GM10248 (cell line): ENCODE data around the gene NCOA4.

Experiments used
- CTCF ChIA-PET: fragments of 300-600 bp; sonication (Branson Sonifier 250); formaldehyde crosslinking; extraction: SDS; loops from one replicate; lab custom pipeline; 2021; ENCODE audit warnings: antibody characterized with exemption; lab: Yijun Ruan, JAX
- POLR2A ChIA-PET: fragments of 350-650 bp; sonication (Branson Sonifier 250); formaldehyde crosslinking; extraction: SDS; loops from one replicate; lab custom pipeline; 2020; ENCODE audit warnings: antibody characterized with exemption; lab: Yijun Ruan, JAX
- DNase-seq: peaks from one replicate; pipeline ENCODE4 v3.0.0; 2012; ENCODE audit errors: extremely low spot score
- TF ChIP-seq, protein P1 (sequence below): IDR thresholded peaks from 2 replicates; pipeline ENCODE4 v1.5.1; 2012; ENCODE audit warnings: mild to moderate bottlenecking, low read depth; ENCODE audit errors: extremely low read depth, missing control alignments, control extremely low read depth

NCOA4 gene

DNA sequence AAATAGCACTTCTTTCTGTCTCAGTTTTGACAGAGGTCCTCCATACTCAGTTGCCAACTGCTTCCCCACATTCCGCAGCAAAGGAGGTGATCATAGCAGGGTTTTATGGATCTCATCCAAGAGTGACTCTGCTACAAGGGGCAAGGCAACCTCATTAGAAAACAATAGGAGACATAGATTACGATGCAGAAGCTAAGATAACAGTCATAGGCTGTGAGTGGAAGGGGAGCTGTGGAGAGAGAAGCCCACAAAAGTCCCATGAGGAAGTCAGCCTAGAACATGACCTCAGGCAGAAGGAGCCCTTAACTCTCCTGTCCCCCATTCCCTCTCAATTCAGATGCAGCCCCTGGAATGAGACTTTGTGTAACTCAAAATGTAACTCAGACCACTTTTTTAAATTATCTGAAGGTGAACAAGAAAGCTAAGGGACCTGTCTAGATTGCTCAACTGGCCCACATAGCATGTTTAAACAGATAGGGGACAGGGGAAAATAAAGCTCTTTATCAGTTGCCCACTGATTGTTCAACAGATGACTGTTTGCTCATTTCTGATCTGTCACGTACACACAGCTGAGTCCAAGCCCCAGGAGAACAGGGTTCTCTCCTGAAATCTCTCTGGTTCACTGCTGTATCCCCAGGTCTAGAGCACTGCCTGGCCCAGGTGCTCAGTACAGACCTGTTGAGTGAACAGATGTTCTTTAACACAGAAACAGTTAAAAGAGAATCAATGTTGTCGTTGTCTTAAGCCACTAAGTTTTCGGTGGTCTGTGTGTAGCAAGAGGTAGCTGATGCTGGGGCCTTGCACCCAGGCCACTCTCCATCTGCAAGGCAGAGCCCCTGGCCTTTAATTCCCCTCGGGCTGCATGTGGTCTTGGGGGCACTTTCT lies 1.5 kb upstream of the NCOA4 start:
- TF ChIP-seq, protein P1, sequence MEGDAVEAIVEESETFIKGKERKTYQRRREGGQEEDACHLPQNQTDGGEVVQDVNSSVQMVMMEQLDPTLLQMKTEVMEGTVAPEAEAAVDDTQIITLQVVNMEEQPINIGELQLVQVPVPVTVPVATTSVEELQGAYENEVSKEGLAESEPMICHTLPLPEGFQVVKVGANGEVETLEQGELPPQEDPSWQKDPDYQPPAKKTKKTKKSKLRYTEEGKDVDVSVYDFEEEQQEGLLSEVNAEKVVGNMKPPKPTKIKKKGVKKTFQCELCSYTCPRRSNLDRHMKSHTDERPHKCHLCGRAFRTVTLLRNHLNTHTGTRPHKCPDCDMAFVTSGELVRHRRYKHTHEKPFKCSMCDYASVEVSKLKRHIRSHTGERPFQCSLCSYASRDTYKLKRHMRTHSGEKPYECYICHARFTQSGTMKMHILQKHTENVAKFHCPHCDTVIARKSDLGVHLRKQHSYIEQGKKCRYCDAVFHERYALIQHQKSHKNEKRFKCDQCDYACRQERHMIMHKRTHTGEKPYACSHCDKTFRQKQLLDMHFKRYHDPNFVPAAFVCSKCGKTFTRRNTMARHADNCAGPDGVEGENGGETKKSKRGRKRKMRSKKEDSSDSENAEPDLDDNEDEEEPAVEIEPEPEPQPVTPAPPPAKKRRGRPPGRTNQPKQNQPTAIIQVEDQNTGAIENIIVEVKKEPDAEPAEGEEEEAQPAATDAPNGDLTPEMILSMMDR: no peak
- POLR2A ChIA-PET: no interaction called here
- CTCF ChIA-PET: interaction anchor here (1.4 to 1.6 kb wide), 4 partner anchors 8 to 796 kb away, joined by 3 to 7 read pairs (median 5); no protein-coding TSS in a partner anchor
- DNase-seq: no peak

DNA sequence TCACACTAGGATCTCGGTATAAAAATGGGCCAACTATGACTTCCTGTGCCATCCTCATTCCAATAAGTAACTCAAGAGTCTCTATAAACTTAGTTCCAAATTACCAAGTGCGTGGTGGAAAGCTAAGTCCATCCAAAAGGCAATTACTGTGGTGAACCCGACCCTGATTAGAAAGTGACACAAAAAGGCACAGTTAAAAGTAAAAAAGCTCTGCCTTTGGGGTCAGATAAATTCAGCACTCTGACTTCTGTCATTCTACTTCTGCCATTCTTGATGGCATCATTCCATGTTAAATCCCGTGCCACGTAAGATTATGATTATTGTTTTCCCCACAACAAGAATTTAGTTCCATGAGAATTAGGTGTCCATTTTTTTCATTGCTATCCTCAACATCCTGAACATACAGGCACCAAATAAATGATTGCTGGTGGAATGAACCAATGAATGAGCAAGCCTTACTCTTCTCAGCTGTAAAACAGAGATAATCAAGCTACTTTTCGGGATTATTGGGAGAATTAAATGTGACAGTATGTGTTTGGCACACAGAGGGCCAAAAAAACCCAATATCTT lies 877 bp downstream of the NCOA4 start:
- no peak for DNase-seq
- CTCF ChIA-PET: interaction anchor here (0.7 to 4.9 kb wide), 14 partner anchors 10 to 1030 kb away, joined by 3 to 56 read pairs (median 3); partner anchors contain the start of gene MSMB
- POLR2A ChIA-PET: no interaction called here
- TF ChIP-seq, protein P1: no peak

DNA sequence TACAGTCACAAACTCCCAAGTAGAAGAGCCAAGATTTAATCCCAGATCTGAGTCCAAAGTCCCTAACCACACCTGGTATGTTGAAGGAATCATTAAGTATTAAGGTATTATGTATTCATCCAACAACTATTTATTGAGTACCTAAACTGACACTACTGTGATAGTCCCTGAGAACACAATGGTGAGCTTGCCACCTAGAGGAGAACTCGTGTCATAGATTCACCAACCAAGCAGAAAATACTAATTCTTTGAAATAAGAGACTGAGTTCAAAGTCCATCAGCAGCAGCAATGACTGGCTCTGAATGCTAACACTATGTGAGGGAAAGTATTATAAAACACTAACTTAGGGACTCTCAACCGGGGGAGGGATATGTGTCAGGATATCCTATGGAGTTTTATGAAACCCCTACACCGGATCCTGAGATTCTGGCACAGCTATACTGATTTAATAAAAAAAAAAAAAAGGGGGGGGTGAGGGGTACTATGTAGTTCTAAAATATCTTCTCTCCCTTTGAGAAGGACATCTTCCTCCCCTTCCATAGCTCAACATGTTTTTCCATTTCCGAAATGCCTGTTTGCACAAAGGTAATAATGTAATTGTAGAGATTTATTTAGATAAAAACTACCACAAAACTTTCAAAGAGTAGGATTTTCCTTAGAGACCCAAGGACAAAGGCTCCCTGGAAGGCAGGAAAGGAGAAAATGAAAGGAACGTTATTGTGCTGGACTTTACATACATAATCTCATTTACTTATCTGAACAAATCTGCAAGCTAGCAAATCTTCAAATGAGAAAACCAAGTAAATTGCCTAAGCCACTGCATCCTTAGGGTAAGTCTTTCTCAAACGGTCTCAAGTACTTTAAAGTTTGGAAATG lies 1.6 kb downstream of the NCOA4 start:
- TF ChIP-seq, protein P1: peak; percentile 59
- ChIA-PET POLR2A (interaction anchor here (0.5 to 0.6 kb wide), 2 partner anchors 18 to 286 kb away, joined by 3 read pairs; no protein-coding TSS in a partner anchor), CTCF (interaction anchor here (0.6 to 4.9 kb wide), 18 partner anchors 9 to 1029 kb away, joined by 3 to 56 read pairs (median 3); partner anchors contain the start of gene MSMB)
- peak; percentile 63 for DNase-seq

DNA sequence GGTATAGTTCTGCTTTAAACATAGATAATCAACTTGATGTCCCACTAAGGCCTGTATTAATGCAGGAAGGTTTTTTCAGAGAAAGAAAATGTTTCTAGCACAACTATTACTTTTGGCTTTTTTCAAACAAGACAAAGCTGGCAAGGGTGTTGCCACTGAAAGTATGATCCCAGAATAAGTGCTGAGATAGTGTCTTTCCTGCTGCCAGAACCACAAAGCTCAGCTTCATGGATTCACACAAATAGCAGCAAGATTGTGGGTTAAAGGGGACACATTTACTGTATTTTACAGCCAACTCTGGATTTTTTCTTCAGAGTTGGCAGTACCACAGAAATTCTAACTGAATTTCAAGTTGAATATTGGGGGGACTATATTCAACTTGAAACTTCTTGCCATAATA lies 4.3 kb downstream of the NCOA4 start:
- DNase-seq: no peak
- ChIA-PET POLR2A (no interaction called here), CTCF (interaction anchor here (1.1 to 4.9 kb wide), 2 partner anchors 8 to 562 kb away, joined by 3 to 56 read pairs; no protein-coding TSS in a partner anchor)
- TF ChIP-seq, protein P1: no peak

GRCh38 chr10:46025406-46025805 lies 5.0 kb downstream of the NCOA4 start:
- CTCF ChIA-PET: interaction anchor here (1.1 to 4.9 kb wide), 2 partner anchors 7 to 561 kb away, joined by 3 to 56 read pairs; no protein-coding TSS in a partner anchor
- TF ChIP-seq, protein P1: no peak
- POLR2A ChIA-PET: no interaction called here
- no peak for DNase-seq
